ENCODE data around the gene GAS5.
A peak's percentile ranks its signal among the peaks of the same experiment; 100 is the strongest.

The GAS5 gene

GRCh38 chr1:173824315-173825081 is 43.3 kb downstream of the GAS5 start, which contains the start of the genes CENPL and DARS2:
Gene CENPL (minus strand): TSS chr1:173824883. CDS start chr1:173811299, 13,584 bp downstream.
Gene DARS2 (plus strand): TSS chr1:173824673. CDS start chr1:173825230, 557 bp downstream.
- peak; percentile 91 for DNase-seq (ENCODE audit: low spot score)

DNA sequence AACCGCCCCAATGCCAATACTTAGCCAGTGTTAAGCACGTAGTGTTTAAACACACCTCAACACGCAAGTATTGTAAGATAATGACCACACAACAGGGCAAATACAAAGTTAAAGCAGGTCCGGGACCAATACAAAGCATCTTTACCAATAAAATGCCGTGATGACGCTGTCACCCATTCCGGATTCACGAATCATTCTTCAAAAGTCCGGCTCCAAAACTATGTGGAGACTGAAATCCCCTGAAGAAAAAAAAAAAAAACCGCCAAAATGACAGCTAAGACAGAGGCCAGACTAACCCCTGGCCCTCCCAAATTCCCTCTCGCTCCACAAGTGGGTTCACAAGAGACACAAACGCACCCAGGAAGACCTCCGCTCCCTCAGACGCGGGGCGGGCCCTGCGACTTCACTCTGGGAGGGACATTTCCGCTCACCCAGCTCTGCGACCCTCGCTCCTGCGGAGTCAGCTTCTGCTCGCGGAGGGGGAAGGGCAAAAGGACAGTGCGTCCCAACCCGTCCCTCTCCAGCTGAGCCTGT is 43.9 kb downstream of the GAS5 start:
- DNase-seq (ENCODE audit: low spot score) = no peak

- DNase-seq (ENCODE audit: low spot score) = no peak
Observed at GRCh38 chr1:173821680-173822079, 46.1 kb downstream of the GAS5 start.

- no peak for DNase-seq (ENCODE audit: low spot score)
Observed at GRCh38 chr1:173818459-173818858, 49.3 kb downstream of the GAS5 start.
